Measurements from ENCODE around the gene DACT1.

DACT1 gene

GRCh38 chr14:58645641-58646040 lies 7.9 kb downstream of the DACT1 start:
- FAIRE-seq, result no peak
- no peak for TF ChIP-seq CTCF (IDR thresholded peaks at IDR 0.05; ENCODE audit: insufficient read depth, missing control alignments)
- no peak for DNase-seq (ENCODE audit: insufficient read length, low spot score)

- DNase-seq (ENCODE audit: insufficient read length, low spot score) (no peak), FAIRE-seq (no peak)
These were observed 8.7 kb downstream of the DACT1 start for GRCh38 chr14:58646479-58646878.

GRCh38 chr14:58647777-58648176 lies 10.0 kb downstream of the DACT1 start:
- DNase-seq (ENCODE audit: insufficient read length, low spot score) (no peak), FAIRE-seq (no peak)
- no peak for TF ChIP-seq CTCF (IDR thresholded peaks at IDR 0.05; ENCODE audit: insufficient read depth, missing control alignments)

More at GRCh38 chr14:58646479-58646878, 8.7 kb downstream of the DACT1 start:
- no peak for TF ChIP-seq CTCF (IDR thresholded peaks at IDR 0.05; ENCODE audit: insufficient read depth, missing control alignments)

- peak; percentile 32 for FAIRE-seq
- no peak for DNase-seq (ENCODE audit: insufficient read length, low spot score)
- no peak for TF ChIP-seq CTCF (IDR thresholded peaks at IDR 0.05; ENCODE audit: insufficient read depth, missing control alignments)
These were observed 13.1 kb downstream of the DACT1 start for GRCh38 chr14:58650857-58651256.

- no peak for TF ChIP-seq CTCF (IDR thresholded peaks at IDR 0.05; ENCODE audit: insufficient read depth, missing control alignments)
- no peak for FAIRE-seq
- no peak for DNase-seq (ENCODE audit: insufficient read length, low spot score)
These were observed 19.1 kb downstream of the DACT1 start for GRCh38 chr14:58656671-58657411.

GRCh38 chr14:58659061-58659460 lies 21.3 kb downstream of the DACT1 start:
- FAIRE-seq (no peak), DNase-seq (ENCODE audit: insufficient read length, low spot score) (no peak)
- no peak for TF ChIP-seq CTCF (IDR thresholded peaks at IDR 0.05; ENCODE audit: insufficient read depth, missing control alignments)

GRCh38 chr14:58659846-58660245 lies 22.1 kb downstream of the DACT1 start:
- FAIRE-seq, result no peak
- DNase-seq (ENCODE audit: insufficient read length, low spot score), result no peak
- no peak for TF ChIP-seq CTCF (IDR thresholded peaks at IDR 0.05; ENCODE audit: insufficient read depth, missing control alignments)
